ENCODE measurements around the gene ARHGAP1.
A peak's percentile ranks its signal among the peaks of the same experiment; 100 is the strongest.

ARHGAP1 gene

GRCh38 chr11:46705070-46705688, 4.8 kb upstream of the ARHGAP1 start:
- TF ChIP-seq CTCF (IDR thresholded peaks at IDR 0.05; ENCODE audit: low read depth, low read length): no peak

GRCh38 chr11:46701078-46701654, 747 bp upstream of the ARHGAP1 start:
- DNase-seq (ENCODE audit: low read depth in 2 of 2): no peak
- TF ChIP-seq CTCF (IDR thresholded peaks at IDR 0.05; ENCODE audit: low read depth, low read length): no peak
- peak overlapping the region; percentile 69 to 99 for H3K4me3 ChIP-seq (replicated peaks in 1 of 2; ENCODE audit: low read depth in 2 of 2, low read length in 2 of 2)

More at GRCh38 chr11:46705070-46705688, 4.8 kb upstream of the ARHGAP1 start:
- no peak for DNase-seq (ENCODE audit: low read depth in 2 of 2)
- no peak overlapping the region for H3K4me3 ChIP-seq (replicated peaks in 1 of 2; ENCODE audit: low read depth in 2 of 2, low read length in 2 of 2)

- no peak overlapping the region for H3K4me3 ChIP-seq (replicated peaks in 1 of 2; ENCODE audit: low read depth in 2 of 2, low read length in 2 of 2)
- no peak for TF ChIP-seq CTCF (IDR thresholded peaks at IDR 0.05; ENCODE audit: low read depth, low read length)
- DNase-seq (ENCODE audit: low read depth in 2 of 2): no peak
Measured at GRCh38 chr11:46698597-46698996, 1.8 kb downstream of the ARHGAP1 start.

GRCh38 chr11:46697723-46698122, 2.7 kb downstream of the ARHGAP1 start:
- DNase-seq (ENCODE audit: low read depth in 2 of 2): no peak
- H3K4me3 ChIP-seq (replicated peaks in 1 of 2; ENCODE audit: low read depth in 2 of 2, low read length in 2 of 2): no peak overlapping the region
- no peak for TF ChIP-seq CTCF (IDR thresholded peaks at IDR 0.05; ENCODE audit: low read depth, low read length)

- no peak overlapping the region for H3K4me3 ChIP-seq (replicated peaks in 1 of 2; ENCODE audit: low read depth in 2 of 2, low read length in 2 of 2)
- no peak for TF ChIP-seq CTCF (IDR thresholded peaks at IDR 0.05; ENCODE audit: low read depth, low read length)
- peak in 1 of 2 donors; percentile 61 for DNase-seq (ENCODE audit: low read depth in 2 of 2)
Measured at GRCh38 chr11:46697303-46697702, 3.1 kb downstream of the ARHGAP1 start.

- no peak for TF ChIP-seq CTCF (IDR thresholded peaks at IDR 0.05; ENCODE audit: low read depth, low read length)
- no peak overlapping the region for H3K4me3 ChIP-seq (replicated peaks in 1 of 2; ENCODE audit: low read depth in 2 of 2, low read length in 2 of 2)
- no peak for DNase-seq (ENCODE audit: low read depth in 2 of 2)
Measured at GRCh38 chr11:46696212-46696558, 4.2 kb downstream of the ARHGAP1 start.
